Posterior cingulate gyrus (tissue), 11 donors: ENCODE measurements around the gene CTNNA3.
A peak's percentile ranks its signal among the peaks of the same experiment; 100 is the strongest.
"Not testable (repeated sequence)": the region's sequence is repeated elsewhere in the genome, so short reads cannot be mapped to it uniquely, and the experiment has no call there.

ENCODE experiments used
- DNase-seq, 10 donors: peaks; one replicate each; pipeline versions ENCODE4 v3.0.0 to v3.0.0-alpha.2; 2020 to 2021; ENCODE audit warnings: mixed read lengths in 3 of 10
- intact Hi-C: fragments of 100-400 bp; cut with DNase I; formaldehyde crosslinking; loops from one replicate; pipeline ENCODE4 v1.15.1; 2023

CTNNA3 gene

DNA sequence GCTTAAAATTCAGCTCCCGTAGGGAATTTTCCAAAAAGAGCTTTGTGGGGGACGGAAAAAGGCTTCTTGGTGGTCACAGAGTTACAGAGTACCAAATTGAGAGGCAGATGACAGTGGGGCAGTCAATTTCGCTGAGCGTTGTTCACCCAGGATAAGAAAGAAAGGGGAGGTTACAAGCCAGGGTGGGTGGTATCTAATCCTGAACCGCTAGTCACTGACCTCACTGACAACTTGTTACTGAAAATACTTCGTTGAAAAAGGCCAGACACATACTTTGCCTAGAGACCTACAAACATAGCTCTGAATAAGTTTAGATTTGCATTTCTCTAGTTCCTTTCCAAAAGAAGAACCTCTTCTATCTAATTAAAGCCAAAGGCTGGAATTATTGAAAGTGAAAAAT, at the start of gene CTNNA3:
Gene CTNNA3 (minus strand): TSS at position 167 of the 400 bp plus-strand sequence.
- intact Hi-C loops = loop anchor here (2.0 kb wide), 1 partner anchor 85 kb away; no protein-coding TSS in a partner anchor
- DNase-seq = no peak

DNA sequence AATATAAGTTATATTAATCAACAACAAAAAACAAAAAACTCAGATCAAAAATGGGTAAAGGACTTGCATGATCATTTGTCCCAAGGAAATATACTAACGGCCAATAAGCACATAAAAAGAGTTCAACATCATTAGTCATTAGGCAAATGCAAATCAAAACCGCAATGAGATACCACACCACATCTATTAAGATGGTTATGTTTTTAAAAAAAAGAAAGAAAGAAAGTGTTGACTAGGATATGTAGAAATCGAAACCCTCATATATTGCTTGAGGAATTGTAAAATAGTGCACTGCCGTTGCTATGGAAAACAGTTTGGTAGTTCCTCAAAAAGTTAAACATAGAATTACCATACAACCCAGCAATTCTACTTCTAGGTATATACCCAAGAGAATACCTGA, 39.4 kb upstream of the CTNNA3 start:
- intact Hi-C loops = no loop called here
- DNase-seq = no peak

DNA sequence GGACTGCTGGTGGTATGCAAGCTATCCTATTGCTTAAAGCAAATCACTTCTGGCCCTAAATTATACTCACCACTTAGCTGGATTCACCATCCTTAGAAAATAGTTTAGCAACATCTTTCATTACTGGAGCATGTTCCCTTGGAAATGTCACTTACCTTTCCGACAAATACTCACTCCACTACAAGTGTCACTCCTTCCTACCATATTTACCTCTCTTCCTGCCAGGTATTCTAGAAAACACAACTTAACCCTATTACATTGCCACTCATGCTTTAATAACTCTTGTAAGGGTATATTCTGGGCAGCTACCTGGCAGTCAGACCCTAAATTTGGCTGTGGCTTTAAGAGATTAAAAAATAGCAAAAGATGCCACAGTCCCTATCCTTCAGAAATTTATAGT, 37.5 kb upstream of the CTNNA3 start:
- intact Hi-C loops = no loop called here
- no peak for DNase-seq

DNA sequence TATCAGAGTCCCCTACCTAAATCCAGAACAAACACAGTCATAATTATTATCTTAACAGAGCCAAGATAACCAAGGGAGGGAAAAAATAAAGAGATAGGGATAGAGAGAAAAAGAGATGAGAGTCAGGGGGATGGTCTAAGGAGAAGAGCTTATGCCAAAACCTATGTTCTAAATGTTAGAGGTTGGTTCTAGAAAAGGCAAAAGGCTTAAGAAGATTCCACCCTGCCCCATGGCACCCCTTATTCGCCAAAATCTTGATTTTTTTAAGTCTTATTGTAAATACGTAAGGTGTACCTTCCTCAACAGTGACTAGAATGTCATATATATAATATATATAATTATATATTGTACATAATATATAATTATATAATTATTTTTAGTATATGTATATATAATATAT, 29.6 kb upstream of the CTNNA3 start:
- intact Hi-C loops = no loop called here
- DNase-seq = no peak

DNA sequence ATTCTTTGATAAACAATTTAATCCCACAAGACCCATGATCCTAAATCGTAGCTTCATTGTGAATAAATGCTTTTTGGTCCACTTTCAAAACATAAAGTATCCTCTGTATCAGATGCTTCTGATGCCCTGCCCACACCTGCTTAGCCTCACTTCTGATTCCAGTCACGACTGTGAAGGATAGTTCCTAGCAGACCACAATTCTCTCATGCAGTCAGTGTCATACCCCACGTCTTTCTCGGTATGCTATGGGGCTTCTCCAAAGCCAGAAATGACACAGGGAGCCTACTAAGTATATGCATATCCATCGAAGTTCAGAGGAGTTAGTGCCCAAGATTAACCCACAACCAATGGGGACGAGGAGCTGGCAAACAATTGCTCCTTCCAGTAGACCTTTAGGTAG, 27.6 kb upstream of the CTNNA3 start:
- intact Hi-C loops = no loop called here
- no peak for DNase-seq

DNA sequence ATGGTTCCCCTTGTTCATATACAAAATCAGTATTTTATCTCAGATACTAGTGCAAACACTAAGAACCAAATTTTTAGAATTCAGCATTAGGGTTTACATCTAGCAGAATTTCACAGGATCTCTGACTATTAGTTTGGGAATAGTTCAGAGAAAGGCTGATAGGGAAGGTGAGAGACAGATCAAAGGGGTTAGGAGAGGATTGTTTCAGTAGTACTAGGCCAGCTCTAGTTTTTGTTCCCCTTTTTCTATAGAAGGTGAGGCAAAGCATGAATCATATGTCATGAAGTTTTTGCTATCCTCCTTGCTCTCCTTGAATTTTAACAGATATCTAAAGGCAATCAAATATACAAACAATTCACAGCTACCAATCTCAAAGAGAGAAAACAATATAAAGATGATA, 26.1 kb upstream of the CTNNA3 start:
- DNase-seq = no peak
- intact Hi-C loops = no loop called here

DNA sequence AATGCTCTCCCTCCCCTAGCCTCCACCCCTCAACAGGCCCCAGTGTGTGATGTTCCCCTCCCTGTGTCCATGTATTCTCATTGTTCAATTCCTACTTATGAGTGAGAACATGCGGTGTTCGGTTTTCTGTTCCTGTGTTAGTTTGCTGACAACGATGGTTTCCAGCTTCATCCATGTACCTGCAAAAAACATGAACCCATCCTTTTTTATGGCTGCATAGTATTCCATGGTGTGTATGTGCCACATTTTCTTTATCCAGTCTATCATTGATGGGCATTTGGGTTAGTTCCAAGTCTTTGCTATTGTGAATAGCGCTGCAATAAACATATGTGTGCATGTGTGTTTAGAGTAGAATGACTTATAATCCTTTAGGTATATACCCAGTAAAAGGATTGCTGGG, 20.5 kb upstream of the CTNNA3 start:
- DNase-seq, intact Hi-C loops: not testable (repeated sequence)

DNA sequence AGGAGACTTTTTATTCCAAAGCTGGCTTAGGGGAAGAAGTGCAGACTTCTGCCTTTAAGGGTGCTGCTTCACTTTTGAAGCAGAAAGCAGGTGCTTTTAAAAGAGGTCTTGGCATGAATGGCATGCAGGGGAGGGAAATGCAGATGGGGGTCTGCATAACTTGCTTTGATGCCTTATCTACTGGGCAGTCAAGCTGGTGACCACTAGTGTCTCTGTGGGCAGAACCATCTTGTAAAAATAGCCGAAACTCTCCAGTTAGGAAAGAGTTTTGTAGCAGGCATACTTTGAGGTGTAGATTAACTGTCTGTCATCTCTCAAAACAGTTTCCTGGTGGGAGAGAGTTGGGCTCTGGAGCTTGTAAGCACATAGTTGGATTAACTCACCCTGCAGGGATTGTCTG, 9.9 kb upstream of the CTNNA3 start:
- intact Hi-C loops = no loop called here
- no peak for DNase-seq

DNA sequence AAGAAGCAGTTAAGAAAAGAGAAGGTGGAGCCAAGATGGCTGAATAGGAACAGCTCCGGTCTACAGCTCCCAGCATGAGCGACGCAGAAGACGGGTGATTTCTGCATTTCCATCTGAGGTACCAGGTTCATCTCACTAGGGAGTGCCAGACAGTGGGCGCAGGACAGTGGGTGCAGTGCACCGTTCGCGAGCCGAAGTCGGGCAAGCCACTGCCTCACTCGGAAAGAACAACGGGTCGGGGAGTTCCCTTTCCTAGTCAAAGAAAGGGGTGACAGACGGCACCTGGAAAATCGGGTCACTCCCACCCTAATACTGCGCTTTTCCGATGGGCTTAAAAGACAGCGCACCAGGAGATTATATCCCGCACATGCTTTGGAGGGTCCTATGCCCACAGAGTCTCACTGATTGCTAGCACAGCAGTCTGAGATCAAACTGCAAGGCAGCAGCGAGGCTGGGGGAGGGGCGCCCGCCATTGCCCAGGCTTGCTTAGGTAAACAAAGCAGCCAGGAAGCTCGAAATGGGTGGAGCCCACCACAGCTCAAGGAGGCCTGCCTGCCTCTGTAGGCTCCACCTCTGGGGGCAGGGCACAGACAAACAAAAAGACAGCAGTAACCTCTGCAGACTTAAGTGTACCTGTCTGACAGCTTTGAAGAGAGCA, 3.7 kb upstream of the CTNNA3 start:
- peak in 1 of 10 donors; percentile 51 for DNase-seq

DNA sequence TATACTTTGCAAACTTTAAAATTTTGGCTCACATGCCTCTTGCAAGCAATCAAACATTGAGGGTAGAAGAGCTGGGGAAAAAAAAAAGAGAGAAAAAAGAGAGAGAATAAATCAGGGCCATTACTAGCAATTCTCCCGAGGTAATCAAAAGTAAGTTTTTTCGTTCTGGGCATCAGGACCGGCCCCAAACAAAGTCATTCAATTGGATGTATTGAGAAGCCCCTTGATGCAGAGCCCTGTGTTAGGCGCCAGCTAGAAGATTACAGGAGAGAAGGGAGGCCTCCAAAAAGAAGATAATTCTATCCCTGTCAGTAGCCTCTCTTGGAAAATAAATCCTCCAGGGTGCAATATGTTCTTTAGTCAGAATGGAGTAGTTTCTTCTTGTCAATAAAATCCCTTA, 2.2 kb upstream of the CTNNA3 start:
- intact Hi-C loops = no loop called here
- DNase-seq = no peak

More for the DNA sequence above, 3.7 kb upstream of the CTNNA3 start:
- intact Hi-C loops = not testable (repeated sequence)

DNA sequence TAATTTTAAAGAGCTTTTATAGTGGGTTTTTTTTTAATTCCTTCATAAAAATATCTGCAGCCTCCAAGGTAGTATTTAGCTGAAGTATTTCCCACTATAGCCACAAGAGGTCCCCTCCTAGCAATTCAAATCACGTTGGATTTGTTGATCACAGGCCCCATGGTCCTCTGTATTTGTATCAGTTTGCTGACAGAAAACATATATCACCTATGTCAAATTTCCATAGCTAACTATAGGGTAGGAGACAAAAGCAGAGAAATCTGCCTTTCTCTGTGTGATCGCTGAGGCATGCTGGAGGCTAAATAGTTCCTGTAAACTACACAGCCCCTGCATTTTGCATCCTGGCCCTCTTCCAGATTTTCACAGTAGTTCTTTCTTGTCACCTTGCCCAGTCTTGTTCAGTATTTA, 1.7 kb upstream of the CTNNA3 start:
- no peak for DNase-seq
- intact Hi-C loops = loop anchor here (2.0 kb wide), 1 partner anchor 83 kb away; no protein-coding TSS in a partner anchor

DNA sequence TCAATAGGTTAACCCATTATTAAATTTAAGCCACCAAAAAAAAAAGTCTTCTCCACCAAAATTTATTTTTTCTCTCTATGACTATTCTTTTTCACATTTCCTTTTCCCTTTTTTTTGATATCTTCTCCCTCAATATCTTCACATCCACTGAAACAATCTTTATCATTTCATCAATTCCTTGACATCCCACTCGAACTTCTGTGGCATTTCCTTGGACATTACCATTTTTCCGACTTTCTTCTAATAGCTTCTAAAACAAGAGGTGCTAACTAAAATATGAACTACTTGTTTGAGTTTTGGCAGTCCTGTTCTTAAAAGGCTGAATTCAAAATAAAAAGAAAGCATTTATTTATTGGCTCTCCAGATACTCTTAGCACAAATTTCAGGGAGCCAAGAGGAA, 684 bp upstream of the CTNNA3 start:
- no peak for DNase-seq
- intact Hi-C loops = loop anchor here (2.0 kb wide), 1 partner anchor 84 kb away; no protein-coding TSS in a partner anchor

DNA sequence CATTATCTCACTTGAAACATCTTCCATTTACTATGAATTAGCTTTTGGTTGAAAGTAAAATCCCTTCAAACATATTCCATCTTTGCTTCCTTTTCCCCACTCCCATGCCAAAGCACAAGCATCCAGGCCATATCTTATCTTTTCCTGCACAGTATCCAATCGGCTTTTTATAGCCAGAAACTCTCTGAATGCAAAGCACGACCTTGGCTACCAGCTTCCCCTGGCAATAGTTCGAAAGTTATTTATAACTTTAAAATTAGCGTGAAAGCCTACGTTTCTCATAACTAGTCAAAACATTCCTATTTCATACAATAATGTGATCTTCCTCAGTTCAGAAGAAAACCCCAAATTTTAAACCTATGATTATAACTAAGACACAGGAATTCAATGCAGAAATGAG, 440 bp downstream of the CTNNA3 start:
- no peak for DNase-seq
- intact Hi-C loops = no loop called here

DNA sequence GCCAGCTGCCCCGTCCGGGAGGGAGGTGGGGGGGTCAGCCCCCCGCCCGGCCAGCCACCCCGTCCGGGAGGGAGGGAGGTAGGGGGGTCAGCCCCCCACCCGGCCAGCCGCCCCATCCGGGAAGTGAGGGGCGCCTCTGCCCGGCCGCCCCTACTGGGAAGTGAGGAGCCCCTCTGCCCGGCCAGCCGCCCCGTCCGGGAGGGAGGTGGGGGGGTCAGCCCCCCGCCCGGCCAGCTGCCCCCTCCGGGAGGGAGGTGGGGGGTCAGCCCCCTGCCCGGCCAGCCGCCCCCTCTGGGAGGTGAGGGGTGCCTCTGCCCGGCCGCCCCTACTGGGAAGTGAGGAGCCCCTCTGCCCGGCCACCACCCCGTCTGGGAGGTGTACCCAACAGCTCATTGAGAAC, 4.1 kb downstream of the CTNNA3 start:
- DNase-seq, intact Hi-C loops: not testable (repeated sequence)

DNA sequence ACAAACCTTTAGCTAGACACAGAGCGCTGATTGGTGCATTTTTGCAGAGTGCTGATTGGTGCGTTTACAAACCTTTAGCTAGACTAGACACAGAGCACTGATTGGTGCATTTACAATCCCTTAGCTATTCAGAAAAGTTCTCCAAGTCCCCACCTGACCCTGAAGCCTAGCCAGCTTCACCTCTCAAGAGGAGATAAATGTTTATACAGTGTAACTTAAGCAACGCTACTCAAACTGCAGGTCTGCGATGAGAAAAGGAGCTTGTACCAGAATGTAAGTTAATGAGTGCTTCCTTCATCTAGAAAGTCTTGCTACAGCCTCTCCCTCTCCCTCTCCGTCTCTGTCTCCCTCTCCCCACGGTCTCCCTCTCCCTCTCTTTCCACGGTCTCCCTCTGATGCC, 5.5 kb downstream of the CTNNA3 start:
- DNase-seq, intact Hi-C loops: not testable (repeated sequence)

DNA sequence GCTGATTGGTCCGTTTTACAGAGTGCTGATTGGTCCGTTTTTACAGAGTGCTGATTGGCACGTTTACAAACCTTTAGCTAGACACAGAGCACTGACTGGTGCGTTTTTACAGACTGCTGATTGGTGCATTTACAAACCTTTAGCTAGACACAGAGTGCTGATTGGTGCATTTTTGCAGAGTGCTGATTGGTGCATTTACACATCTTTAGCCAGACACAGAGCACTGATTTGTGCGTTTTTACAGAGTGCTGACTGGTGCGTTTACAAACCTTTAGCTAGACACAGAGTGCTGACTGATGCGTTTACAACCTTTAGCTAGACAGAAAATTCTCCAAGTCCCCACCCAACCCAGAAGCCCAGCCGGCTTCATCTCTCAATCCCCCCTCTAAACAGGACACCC, 11.9 kb downstream of the CTNNA3 start:
- not testable (repeated sequence) for DNase-seq

DNA sequence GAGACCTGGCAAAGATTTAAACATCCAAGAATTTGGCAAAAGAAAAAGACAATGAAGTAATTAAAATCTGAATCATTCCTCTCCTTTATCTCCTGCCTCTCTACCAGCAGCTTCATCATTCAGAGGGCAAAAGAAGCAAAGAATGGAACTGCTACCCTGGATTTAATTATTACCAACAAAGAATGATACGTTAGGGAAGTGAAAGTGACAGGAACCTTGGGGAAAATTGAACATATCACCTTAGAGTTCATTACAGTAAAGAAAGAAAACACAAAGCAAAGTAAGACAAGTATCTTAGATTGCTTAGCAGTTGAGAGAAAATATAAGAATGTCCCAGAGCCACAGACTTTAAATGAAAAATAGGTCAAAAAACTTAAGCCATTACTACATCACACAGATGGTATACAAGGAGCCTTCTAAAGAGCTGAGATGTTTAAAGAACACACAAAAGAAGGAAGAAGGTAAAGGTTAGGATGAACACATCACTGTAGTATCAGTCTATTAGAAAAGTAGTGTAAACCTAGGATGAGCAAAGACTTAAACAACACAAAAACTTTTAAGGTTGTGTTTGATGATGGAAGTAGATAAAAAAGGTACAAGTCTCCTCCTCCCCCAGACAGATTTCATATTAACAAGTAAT, 17.5 kb downstream of the CTNNA3 start:
- no peak for DNase-seq
- intact Hi-C loops = no loop called here

More for the DNA sequence above, 11.9 kb downstream of the CTNNA3 start:
- intact Hi-C loops = not testable (repeated sequence)

DNA sequence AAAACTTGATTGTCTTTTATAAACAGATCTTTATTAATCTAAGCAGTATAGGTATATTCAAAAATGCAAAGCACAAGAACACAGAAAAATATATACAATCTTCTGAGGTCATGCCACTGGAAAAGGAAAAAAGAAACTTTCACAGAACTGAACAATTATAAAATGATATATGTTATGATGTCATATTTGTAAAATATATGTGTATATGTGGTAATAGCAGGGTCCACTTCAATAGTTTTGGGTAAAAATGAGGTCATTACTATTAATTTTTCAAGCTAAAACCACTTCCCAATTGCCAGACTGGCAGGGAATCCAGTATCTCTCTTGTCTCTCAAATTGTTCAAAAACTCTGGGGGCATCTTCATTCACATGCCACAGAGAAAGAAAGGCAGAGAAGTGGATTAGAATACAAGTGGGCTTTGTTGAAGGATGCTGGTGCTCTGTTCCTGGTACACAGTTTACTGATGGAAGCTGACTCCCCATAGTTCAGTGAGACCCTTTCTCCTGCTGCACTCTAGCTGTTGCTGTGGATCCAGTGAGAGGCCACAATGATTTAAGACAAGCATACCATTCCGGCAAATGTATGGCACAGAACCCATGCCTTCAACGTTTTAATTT, 19.7 kb downstream of the CTNNA3 start:
- DNase-seq = no peak
- intact Hi-C loops = no loop called here

DNA sequence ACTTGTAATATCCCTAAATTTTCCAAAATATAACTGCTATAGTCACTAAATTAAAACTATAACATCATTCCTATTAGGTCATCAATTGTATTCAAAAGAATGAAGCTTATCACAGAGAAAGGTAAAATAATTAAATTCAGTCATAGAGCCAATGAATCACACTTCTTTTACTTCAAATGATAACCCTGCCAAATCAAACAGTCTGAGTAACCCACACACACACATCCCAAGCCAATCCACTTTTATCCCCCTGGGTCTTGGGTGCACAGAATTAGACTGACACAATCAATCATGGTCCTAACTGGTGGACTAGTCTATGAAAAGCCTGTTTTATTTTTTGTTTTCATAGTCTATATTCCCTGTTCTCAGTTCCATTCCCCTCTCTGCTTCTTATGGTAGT, 25.6 kb downstream of the CTNNA3 start:
- DNase-seq = no peak
- intact Hi-C loops = no loop called here

DNA sequence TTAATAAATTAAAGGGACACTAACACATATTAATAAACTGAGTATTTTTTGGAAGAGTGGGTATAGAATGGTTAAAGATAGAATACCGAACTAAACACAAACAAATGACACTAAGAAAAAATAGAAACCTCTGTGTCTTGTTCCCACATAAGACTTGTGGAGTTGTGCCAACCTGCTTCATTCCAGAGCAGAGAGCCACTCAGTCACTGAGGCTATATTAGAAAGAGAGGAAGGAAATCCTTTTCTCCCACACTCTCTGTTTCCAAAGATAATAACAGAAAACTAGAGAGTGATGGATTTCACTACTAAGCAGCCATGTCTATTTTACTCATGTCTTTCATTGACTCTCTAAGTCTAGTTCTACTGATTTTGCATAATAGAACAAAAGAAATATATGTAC, 26.0 kb downstream of the CTNNA3 start:
- intact Hi-C loops = no loop called here

DNA sequence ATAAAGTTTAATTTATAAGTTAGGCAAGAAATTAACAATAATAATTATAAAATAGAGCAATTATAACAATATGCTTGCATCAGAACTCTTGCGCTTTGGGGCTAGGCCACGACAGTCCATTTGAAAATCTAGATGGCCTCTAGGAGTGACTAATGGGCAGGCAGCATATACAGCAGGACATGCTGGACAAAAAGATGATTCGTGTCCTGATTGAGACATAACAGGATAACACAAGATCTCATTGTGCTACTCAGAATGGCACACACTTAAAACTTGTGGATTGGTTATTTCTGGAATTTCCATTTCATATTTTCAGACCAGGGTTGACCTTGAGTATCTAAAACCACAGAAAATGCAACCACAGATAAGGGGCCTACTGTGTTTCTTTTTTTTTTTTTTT, 27.5 kb downstream of the CTNNA3 start:
- DNase-seq = no peak
- intact Hi-C loops = no loop called here

More for the DNA sequence above, 26.0 kb downstream of the CTNNA3 start:
- no peak for DNase-seq

DNA sequence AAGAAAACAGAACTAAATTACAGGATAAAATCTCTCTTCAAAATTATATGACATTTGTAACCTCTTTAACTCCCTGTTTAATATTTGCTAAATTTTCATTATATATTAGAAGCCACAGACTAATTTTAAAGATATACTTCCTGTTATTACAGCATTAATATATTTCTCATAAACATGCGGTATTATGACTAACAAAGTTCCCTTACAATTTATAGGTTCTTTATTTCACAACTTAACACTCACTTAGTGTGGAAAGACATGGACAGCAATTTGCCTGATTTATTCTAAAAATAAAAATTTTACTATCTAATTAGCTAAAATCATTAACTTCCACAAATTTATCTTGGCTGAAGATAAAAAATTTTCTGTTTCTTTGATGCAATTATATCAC, 29.0 kb downstream of the CTNNA3 start:
- DNase-seq = no peak
- intact Hi-C loops = no loop called here
